HCT116 (cell line): ENCODE results near the gene CSNK1E. TPM values are rescaled to one million over a fixed set of nuclear protein-coding genes. Genes with fewer than 3 reads are reported as not detected.

ENCODE experiments used
- ATAC-seq: fragments of 200-7000 bp; cut with Tn5 transposase; 2 replicates; pipeline ENCODE4 v1.9.1; 2020; ENCODE audit warnings: mild to moderate bottlenecking, moderate library complexity
- BruUV-seq: library from RNA; stranded (reverse); fragments of 400-500 nt; replicated peaks from 2 replicates; lab custom pipeline; 2021; lab: Mats Ljungman, UMichigan
- CTCF ChIA-PET: fragments of 300-600 bp; sonication (Branson Sonifier 250); formaldehyde crosslinking; loops from one replicate; lab custom pipeline; 2021; ENCODE audit warnings: antibody characterized with exemption; lab: Charles Lee
- POLR2A ChIA-PET: fragments of 300-600, 350-600 bp; sonication (Branson Sonifier 250); formaldehyde crosslinking; loops from one replicate; lab custom pipeline; 2021; ENCODE audit warnings: antibody characterized with exemption; lab: Charles Lee
- RAD21 ChIA-PET, 2 experiments: fragments of 300-600 bp; sonication (Branson Sonifier 250); formaldehyde crosslinking; loops; one replicate each; lab custom pipeline; 2023; ENCODE audit warnings: low total read pairs in 2 of 2; ENCODE audit not compliant: uncharacterized antibody in 2 of 2, unreplicated experiment in 2 of 2, low non-redundant PET in 1 of 2; lab: Charles Lee
- DNase-seq: peaks from one replicate; pipeline ENCODE4 v3.0.0-alpha.2; 2010; ENCODE audit warnings: low read depth, low spot score
- H2AFZ ChIP-seq: fragments of 200-600 bp; shearing (Covaris generic), sonication (generic); 2 replicates; pipeline ENCODE4 v1.6.1; 2017; ENCODE audit warnings: low read depth, mixed run types, mixed read lengths, antibody characterized with exemption, low read length; ENCODE audit not compliant: poor library complexity, severe bottlenecking
- H3K27ac ChIP-seq: 2 replicates; pipeline ENCODE4 v1.5.1; 2012; ENCODE audit warnings: low read depth, low read length
- H3K27me3 ChIP-seq: fragments of 200-600 bp; sonication (generic); 2 replicates; pipeline ENCODE4 v1.6.1; 2016; ENCODE audit warnings: mixed run types, low read length, mixed read lengths; ENCODE audit not compliant: insufficient read depth
- H3K36me3 ChIP-seq, 2 experiments: fragments of 200-500 bp in 1 of 2; fragments of 200-600 bp in 1 of 2; sonication (Bioruptor generic) in 1 of 2; sonication (generic) in 1 of 2; 2 replicates each; pipeline versions ENCODE4 v1.5.1 to v1.6.1; 2014 to 2016; ENCODE audit warnings: low read length in 2 of 2, inconsistent platforms in 1 of 2, mixed read lengths in 1 of 2, mixed run types in 1 of 2; ENCODE audit not compliant: insufficient read depth in 2 of 2, control insufficient read depth in 1 of 2
- H3K4me1 ChIP-seq, 2 experiments: fragments of 200-600 bp in 1 of 2; sonication (generic) in 1 of 2; 2 replicates each; pipeline versions ENCODE4 v1.5.1 to v1.6.1; 2012 to 2017; ENCODE audit warnings: low read length in 2 of 2, inconsistent platforms in 1 of 2, mild to moderate bottlenecking in 1 of 2, mixed read lengths in 1 of 2, mixed run types in 1 of 2, moderate library complexity in 1 of 2; ENCODE audit not compliant: insufficient read depth in 2 of 2, control insufficient read depth in 1 of 2
- H3K4me2 ChIP-seq: fragments of 200-600 bp; sonication (generic); 2 replicates; pipeline ENCODE4 v1.6.1; 2017; ENCODE audit warnings: mixed run types, low read length, mixed read lengths
- H3K4me3 ChIP-seq, 2 experiments: fragments of 200-600 bp in 1 of 2; sonication (generic) in 1 of 2; replicated peaks in 1 of 2; 2 replicates each; pipeline ENCODE4 v1.5.1; 2011 to 2016; ENCODE audit warnings: low read length in 2 of 2, control low read depth in 1 of 2, low read depth in 1 of 2, mild to moderate bottlenecking in 1 of 2, mixed read lengths in 1 of 2, mixed run types in 1 of 2
- H3K79me2 ChIP-seq: fragments of 200-600 bp; sonication (generic); 2 replicates; pipeline ENCODE4 v1.6.1; 2017; ENCODE audit warnings: mild to moderate bottlenecking, mixed run types, low read length, moderate library complexity, mixed read lengths; ENCODE audit not compliant: insufficient read depth
- H3K9ac ChIP-seq: fragments of 200-600 bp; sonication (generic); 2 replicates; pipeline ENCODE4 v1.6.1; 2016; ENCODE audit warnings: low read length, mixed read lengths
- H3K9me2 ChIP-seq: fragments of 200-600 bp; sonication (generic), shearing (Covaris generic); 2 replicates; pipeline ENCODE4 v1.6.1; 2017; ENCODE audit warnings: mixed run types, mild to moderate bottlenecking, moderate library complexity; ENCODE audit not compliant: insufficient read depth
- H3K9me3 ChIP-seq, 2 experiments: fragments of 200-500 bp in 1 of 2; fragments of 200-600 bp in 1 of 2; sonication (Bioruptor generic) in 1 of 2; sonication (generic) in 1 of 2; 2 replicates each; pipeline ENCODE4 v1.6.1; 2014 to 2017; ENCODE audit warnings: low read length in 2 of 2, mixed read lengths in 2 of 2, inconsistent platforms in 1 of 2, low read depth in 1 of 2, mild to moderate bottlenecking in 1 of 2, mixed run types in 1 of 2, moderate library complexity in 1 of 2; ENCODE audit not compliant: control insufficient read depth in 1 of 2, insufficient read depth in 1 of 2
- H4K20me1 ChIP-seq: fragments of 200-600 bp; sonication (generic), shearing (Covaris generic); 2 replicates; pipeline ENCODE4 v1.6.1; 2017; ENCODE audit warnings: mixed run types, mild to moderate bottlenecking, moderate library complexity; ENCODE audit not compliant: insufficient read depth
- CEBPB ChIP-seq: IDR thresholded peaks from 2 replicates; pipeline ENCODE4 v1.6.1; 2012; ENCODE audit warnings: low read depth
- ELF1 ChIP-seq: IDR thresholded peaks from 2 replicates; pipeline ENCODE4 v1.6.1; 2012; ENCODE audit warnings: low read depth, borderline replicate concordance
- EZH2 ChIP-seq: fragments of 200-600 bp; sonication (generic); IDR thresholded peaks from 2 replicates; pipeline ENCODE4 v1.6.1; 2017; ENCODE audit warnings: antibody characterized with exemption, mixed run types
- EZH2phosphoT487 ChIP-seq: fragments of 200-600 bp; IDR thresholded peaks from 2 replicates; pipeline ENCODE4 v1.6.1; 2018; ENCODE audit warnings: antibody characterized with exemption, borderline replicate concordance
- POLR2A ChIP-seq: IDR thresholded peaks from 2 replicates; pipeline ENCODE4 v1.7.0; 2011; ENCODE audit warnings: borderline replicate concordance; ENCODE audit not compliant: insufficient read depth, insufficient read length; ENCODE audit errors: extremely low read depth
- POLR2AphosphoS5 ChIP-seq: IDR thresholded peaks from 2 replicates; pipeline ENCODE4 v1.6.1; 2011; ENCODE audit warnings: mild to moderate bottlenecking, low read depth, low read length, moderate library complexity
- SP1 ChIP-seq: IDR thresholded peaks from 2 replicates; pipeline ENCODE4 v1.6.1; 2012; ENCODE audit warnings: low read depth
- SRF ChIP-seq: IDR thresholded peaks from 2 replicates; pipeline ENCODE4 v1.6.1; 2012; ENCODE audit warnings: low read depth
- TCF7L2 ChIP-seq: IDR thresholded peaks from 2 replicates; pipeline ENCODE4 v1.7.0; 2011; ENCODE audit warnings: borderline replicate concordance, inconsistent platforms; ENCODE audit not compliant: insufficient read depth, insufficient read length; ENCODE audit errors: extremely low read depth
- ZFX ChIP-seq: fragments of 450-650 bp; IDR thresholded peaks from 2 replicates; pipeline ENCODE4 v1.6.1; 2017
- intact Hi-C: fragments of 100-400 bp; cut with micrococcal nuclease; formaldehyde crosslinking; loops from 2 replicates; pipeline ENCODE4 v1.10.0; 2022
- total RNA-seq: library from RNA; stranded (reverse); gene quantifications from one replicate; pipeline ENCODE4 v1.2.1, GENCODE V29; 2021; ENCODE audit not compliant: unreplicated experiment
- TF ChIP-seq, protein P1 (sequence below): IDR thresholded peaks from 2 replicates; pipeline ENCODE4 v1.6.1; 2011; ENCODE audit warnings: mild to moderate bottlenecking, low read length, moderate library complexity; ENCODE audit not compliant: insufficient replicate concordance; ENCODE audit errors: extremely low read depth
- TF ChIP-seq, protein P2 (sequence below): IDR thresholded peaks from 2 replicates; pipeline ENCODE4 v1.6.1; 2012
- TF ChIP-seq, protein P3 (sequence below), 3 experiments: fragments of 200-600 bp in 1 of 3; sonication (generic) in 1 of 3; IDR thresholded peaks in 2 of 3; conservative IDR thresholded peaks in 1 of 3; 2 replicates each; pipeline ENCODE4 v1.5.1; 2012 to 2017; ENCODE audit warnings: low read depth in 2 of 3, low read length in 2 of 3, antibody characterized with exemption in 1 of 3, borderline replicate concordance in 1 of 3, control low read depth in 1 of 3, mild to moderate bottlenecking in 1 of 3, mixed read lengths in 1 of 3, mixed run types in 1 of 3, moderate library complexity in 1 of 3; ENCODE audit not compliant: insufficient read depth in 1 of 3

CSNK1E gene
- total RNA-seq, 1 experiment from 2014 or later = 190 TPM

DNA sequence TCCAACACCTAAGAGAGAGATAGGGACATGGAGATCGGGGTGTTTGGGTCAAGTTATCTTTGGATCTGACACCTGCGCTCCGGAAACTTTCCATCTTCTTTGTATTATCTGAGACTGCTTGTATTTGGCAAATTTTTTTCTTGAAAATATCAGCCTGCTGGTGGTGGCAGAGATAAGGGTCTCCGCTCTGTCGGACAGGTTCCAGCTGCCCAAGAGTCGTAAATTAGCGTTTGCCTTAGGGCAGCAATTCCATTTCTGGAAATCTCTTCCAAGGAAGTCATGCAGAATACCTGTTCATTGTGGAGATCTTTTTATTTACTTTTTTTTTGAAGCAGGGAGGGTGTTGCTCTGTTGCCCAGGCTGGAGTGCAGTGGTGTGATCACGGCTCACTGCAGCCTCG is 19.5 kb upstream of the CSNK1E start:
- no peak for TF ChIP-seq SP1
- TF ChIP-seq TCF7L2 = no peak
- no peak for TF ChIP-seq ZFX
- TF ChIP-seq, protein P1, sequence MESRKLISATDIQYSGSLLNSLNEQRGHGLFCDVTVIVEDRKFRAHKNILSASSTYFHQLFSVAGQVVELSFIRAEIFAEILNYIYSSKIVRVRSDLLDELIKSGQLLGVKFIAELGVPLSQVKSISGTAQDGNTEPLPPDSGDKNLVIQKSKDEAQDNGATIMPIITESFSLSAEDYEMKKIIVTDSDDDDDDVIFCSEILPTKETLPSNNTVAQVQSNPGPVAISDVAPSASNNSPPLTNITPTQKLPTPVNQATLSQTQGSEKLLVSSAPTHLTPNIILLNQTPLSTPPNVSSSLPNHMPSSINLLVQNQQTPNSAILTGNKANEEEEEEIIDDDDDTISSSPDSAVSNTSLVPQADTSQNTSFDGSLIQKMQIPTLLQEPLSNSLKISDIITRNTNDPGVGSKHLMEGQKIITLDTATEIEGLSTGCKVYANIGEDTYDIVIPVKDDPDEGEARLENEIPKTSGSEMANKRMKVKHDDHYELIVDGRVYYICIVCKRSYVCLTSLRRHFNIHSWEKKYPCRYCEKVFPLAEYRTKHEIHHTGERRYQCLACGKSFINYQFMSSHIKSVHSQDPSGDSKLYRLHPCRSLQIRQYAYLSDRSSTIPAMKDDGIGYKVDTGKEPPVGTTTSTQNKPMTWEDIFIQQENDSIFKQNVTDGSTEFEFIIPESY = no peak
- no peak for TF ChIP-seq CEBPB
- TF ChIP-seq SRF = no peak
- TF ChIP-seq EZH2phosphoT487 = no peak
- Histone ChIP-seq H3K79me2 (no peaks in the 10 kb centered on the region), H3K4me1 (peaks cover 3 to 21% of the 10 kb centered on the region in 2 experiments; a peak in 3 of 4 replicates), H3K4me3 (peak overlapping the region in 1 of 2 experiments; percentile 54; a peak in 1 of 4 replicates), H2AFZ (peak overlapping the region; percentile 74), H3K27me3 (no peaks in the 10 kb centered on the region), H3K9me2 (no peaks in the 10 kb centered on the region), H3K36me3 (no peaks in the 10 kb centered on the region), H3K9ac (peak overlapping the region; percentile 46), H4K20me1 (no peaks in the 10 kb centered on the region), H3K4me2 (peak overlapping the region; percentile 85), H3K27ac (no peak overlapping the region), H3K9me3 (no peaks in the 10 kb centered on the region)
- BruUV-seq = no TSS peak
- ChIA-PET CTCF (interaction anchor here (1.5 kb wide), 1 partner anchor 284 kb away, joined by 4 read pairs; no protein-coding TSS in a partner anchor), RAD21 (no interaction called here), POLR2A (interaction anchor here (2.9 kb wide), 1 partner anchor 9 kb away, joined by 9 read pairs; no protein-coding TSS in a partner anchor)
- ATAC-seq (no peak), DNase-seq (no peak)
- intact Hi-C loops = no loop called here

DNA sequence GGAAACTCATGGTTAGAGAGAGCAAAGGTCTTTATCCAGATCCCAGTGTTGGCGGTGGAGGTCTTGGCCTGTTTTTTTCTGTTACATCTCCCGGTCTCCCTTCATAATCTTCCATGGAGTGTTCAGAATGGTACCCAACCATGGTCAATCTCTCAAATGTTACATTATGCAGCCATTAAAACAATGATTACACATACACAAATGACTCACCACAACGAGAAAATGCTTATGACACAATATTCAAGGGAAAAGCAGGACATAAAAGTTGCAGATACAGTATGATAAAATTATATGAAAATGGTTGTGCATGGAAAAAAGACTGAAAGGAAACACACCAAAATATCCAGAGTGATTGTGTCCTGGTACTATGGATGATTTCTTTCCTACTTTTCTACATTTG is 17.8 kb upstream of the CSNK1E start:
- TF ChIP-seq ELF1 = no peak
- TF ChIP-seq POLR2AphosphoS5 = no peak
- TF ChIP-seq, protein P2, sequence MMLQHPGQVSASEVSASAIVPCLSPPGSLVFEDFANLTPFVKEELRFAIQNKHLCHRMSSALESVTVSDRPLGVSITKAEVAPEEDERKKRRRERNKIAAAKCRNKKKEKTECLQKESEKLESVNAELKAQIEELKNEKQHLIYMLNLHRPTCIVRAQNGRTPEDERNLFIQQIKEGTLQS = no peak
- no peak for TF ChIP-seq TCF7L2
- no peak for TF ChIP-seq POLR2A
- TF ChIP-seq, protein P3, sequence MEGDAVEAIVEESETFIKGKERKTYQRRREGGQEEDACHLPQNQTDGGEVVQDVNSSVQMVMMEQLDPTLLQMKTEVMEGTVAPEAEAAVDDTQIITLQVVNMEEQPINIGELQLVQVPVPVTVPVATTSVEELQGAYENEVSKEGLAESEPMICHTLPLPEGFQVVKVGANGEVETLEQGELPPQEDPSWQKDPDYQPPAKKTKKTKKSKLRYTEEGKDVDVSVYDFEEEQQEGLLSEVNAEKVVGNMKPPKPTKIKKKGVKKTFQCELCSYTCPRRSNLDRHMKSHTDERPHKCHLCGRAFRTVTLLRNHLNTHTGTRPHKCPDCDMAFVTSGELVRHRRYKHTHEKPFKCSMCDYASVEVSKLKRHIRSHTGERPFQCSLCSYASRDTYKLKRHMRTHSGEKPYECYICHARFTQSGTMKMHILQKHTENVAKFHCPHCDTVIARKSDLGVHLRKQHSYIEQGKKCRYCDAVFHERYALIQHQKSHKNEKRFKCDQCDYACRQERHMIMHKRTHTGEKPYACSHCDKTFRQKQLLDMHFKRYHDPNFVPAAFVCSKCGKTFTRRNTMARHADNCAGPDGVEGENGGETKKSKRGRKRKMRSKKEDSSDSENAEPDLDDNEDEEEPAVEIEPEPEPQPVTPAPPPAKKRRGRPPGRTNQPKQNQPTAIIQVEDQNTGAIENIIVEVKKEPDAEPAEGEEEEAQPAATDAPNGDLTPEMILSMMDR (IDR thresholded peaks at IDR 0.05 in 2 of 3, conservative IDR thresholded peaks at IDR 0.05 in 1 of 3; ENCODE audit: borderline replicate concordance in 1 of 3, insufficient read depth in 1 of 3, low read depth in 2 of 3, low read length in 2 of 3) = no peak
- no peak for TF ChIP-seq SRF
- TF ChIP-seq EZH2 = no peak
- H3K9me3 ChIP-seq = no peaks in the 10 kb centered on the region
- H3K27ac ChIP-seq = no peak overlapping the region
- intact Hi-C loops = no loop called here
- BruUV-seq = no TSS peak
- RAD21 ChIA-PET = no interaction called here
- no peaks in the 10 kb centered on the region for H3K79me2 ChIP-seq
- POLR2A ChIA-PET = no interaction called here
- no peaks in the 10 kb centered on the region for H4K20me1 ChIP-seq
- peaks cover 3 to 21% of the 10 kb centered on the region in 2 experiments; a peak in 3 of 4 replicates for H3K4me1 ChIP-seq
- H3K9ac ChIP-seq = no peak overlapping the region
- DNase-seq (no peak), ATAC-seq (no peak)
- CTCF ChIA-PET = no interaction called here
- H3K4me3 ChIP-seq = no peak overlapping the region
- H3K27me3 ChIP-seq = no peaks in the 10 kb centered on the region
- H3K9me2 ChIP-seq = no peaks in the 10 kb centered on the region
- no peak overlapping the region for H3K4me2 ChIP-seq
- no peaks in the 10 kb centered on the region for H3K36me3 ChIP-seq
- no peak overlapping the region for H2AFZ ChIP-seq
